Type B pancreatic cell (in vitro differentiated cells): ENCODE data around the gene ZFYVE9. TPM values are rescaled to one million over a fixed set of nuclear protein-coding genes. Genes with fewer than 3 reads are reported as not detected.

Source experiments
- DNase-seq: peaks from one replicate; pipeline ENCODE4 v3.0.0; 2021; ENCODE audit warnings: mixed read lengths; ENCODE audit not compliant: unreplicated experiment; ENCODE audit errors: extremely low spot score
- H3K27ac Mint-ChIP-seq: 2 replicates; pipeline ENCODE4 v1.8.0; 2021; ENCODE audit warnings: mild to moderate bottlenecking, mixed read lengths
- H3K27me3 Mint-ChIP-seq: 2 replicates; pipeline ENCODE4 v1.8.0; 2021; ENCODE audit warnings: mixed read lengths
- H3K36me3 Mint-ChIP-seq: 2 replicates; pipeline ENCODE4 v1.8.0; 2021; ENCODE audit warnings: mixed read lengths
- H3K4me1 Mint-ChIP-seq: one replicate; pipeline ENCODE4 v1.8.0; 2021; ENCODE audit warnings: mixed read lengths; ENCODE audit not compliant: unreplicated experiment
- H3K4me3 Mint-ChIP-seq: 2 replicates; pipeline ENCODE4 v1.8.0; 2021; ENCODE audit warnings: mild to moderate bottlenecking, mixed read lengths
- H3K9me3 Mint-ChIP-seq: 2 replicates; pipeline ENCODE4 v1.8.0; 2021; ENCODE audit warnings: mixed read lengths
- total RNA-seq: library from RNA; stranded (reverse); gene quantifications from 2 replicates; pipeline ENCODE4 v1.2.1, GENCODE V29; 2021; ENCODE audit warnings: low replicate concordance
- TF ChIP-seq, protein P1 (sequence below): fragments of 200-600 bp; sonication (generic); conservative IDR thresholded peaks from 2 replicates; pipeline ENCODE4 v1.5.0; 2021; ENCODE audit warnings: antibody characterized with exemption, mild to moderate bottlenecking

ZFYVE9 gene
- total RNA-seq, 1 donor from 2014 or later, result 30.6 TPM

DNA sequence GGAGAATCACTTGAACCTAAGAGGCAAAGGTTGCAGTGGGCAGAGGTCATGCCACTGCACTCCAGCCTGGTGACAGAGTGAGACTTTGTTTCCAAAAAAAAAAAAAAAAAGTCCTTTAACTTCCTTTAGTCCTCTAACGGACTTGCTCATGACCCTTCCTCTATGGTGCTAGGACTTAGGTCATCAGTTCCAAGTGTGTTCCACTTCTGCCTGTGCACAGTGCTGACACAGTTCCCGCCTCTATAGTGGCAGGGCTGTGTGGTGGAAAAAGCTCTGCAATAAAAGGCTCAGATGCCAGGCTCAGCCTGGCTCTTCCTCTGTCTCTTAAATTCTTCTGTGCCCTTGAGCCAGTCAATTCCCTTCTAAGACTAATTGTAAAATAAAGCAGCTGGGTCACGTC is 202.1 kb downstream of the ZFYVE9 start:
- peaks cover 26% of the 10 kb centered on the region for H3K36me3 Mint-ChIP-seq
- DNase-seq, result peak; percentile 16
- no peak overlapping the region for H3K4me3 Mint-ChIP-seq
- no peaks in the 10 kb centered on the region for H3K9me3 Mint-ChIP-seq
- H3K4me1 Mint-ChIP-seq, result peaks cover 3% of the 10 kb centered on the region
- no peaks in the 10 kb centered on the region for H3K27me3 Mint-ChIP-seq
- TF ChIP-seq, protein P1, sequence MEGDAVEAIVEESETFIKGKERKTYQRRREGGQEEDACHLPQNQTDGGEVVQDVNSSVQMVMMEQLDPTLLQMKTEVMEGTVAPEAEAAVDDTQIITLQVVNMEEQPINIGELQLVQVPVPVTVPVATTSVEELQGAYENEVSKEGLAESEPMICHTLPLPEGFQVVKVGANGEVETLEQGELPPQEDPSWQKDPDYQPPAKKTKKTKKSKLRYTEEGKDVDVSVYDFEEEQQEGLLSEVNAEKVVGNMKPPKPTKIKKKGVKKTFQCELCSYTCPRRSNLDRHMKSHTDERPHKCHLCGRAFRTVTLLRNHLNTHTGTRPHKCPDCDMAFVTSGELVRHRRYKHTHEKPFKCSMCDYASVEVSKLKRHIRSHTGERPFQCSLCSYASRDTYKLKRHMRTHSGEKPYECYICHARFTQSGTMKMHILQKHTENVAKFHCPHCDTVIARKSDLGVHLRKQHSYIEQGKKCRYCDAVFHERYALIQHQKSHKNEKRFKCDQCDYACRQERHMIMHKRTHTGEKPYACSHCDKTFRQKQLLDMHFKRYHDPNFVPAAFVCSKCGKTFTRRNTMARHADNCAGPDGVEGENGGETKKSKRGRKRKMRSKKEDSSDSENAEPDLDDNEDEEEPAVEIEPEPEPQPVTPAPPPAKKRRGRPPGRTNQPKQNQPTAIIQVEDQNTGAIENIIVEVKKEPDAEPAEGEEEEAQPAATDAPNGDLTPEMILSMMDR, result no peak
- no peak overlapping the region for H3K27ac Mint-ChIP-seq

DNA sequence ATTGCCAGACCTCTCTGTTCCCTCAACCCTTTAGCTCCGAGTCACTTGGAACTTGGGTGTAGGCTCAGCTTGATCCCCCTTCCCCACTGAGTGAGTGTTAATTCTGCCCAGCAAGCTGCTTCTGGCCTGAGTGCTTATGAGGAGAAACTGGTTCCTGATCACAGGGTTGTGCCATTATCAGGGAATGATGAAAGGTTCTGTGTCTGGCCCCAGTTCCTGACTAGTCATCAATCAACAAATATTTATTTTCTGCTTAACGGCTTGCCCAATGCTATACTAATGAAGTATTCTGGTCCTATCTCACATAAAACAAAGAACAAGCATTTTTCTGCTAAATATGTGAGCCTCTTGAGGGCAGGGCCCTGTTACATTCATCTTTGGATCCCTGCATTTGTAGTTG is 203.4 kb downstream of the ZFYVE9 start:
- H3K4me3 Mint-ChIP-seq, result no peak overlapping the region
- no peak overlapping the region for H3K27ac Mint-ChIP-seq
- no peaks in the 10 kb centered on the region for H3K27me3 Mint-ChIP-seq
- no peaks in the 10 kb centered on the region for H3K9me3 Mint-ChIP-seq
- TF ChIP-seq, protein P1, result no peak
- DNase-seq, result no peak
- H3K4me1 Mint-ChIP-seq, result peaks cover 4% of the 10 kb centered on the region
- H3K36me3 Mint-ChIP-seq, result peaks cover 19% of the 10 kb centered on the region

DNA sequence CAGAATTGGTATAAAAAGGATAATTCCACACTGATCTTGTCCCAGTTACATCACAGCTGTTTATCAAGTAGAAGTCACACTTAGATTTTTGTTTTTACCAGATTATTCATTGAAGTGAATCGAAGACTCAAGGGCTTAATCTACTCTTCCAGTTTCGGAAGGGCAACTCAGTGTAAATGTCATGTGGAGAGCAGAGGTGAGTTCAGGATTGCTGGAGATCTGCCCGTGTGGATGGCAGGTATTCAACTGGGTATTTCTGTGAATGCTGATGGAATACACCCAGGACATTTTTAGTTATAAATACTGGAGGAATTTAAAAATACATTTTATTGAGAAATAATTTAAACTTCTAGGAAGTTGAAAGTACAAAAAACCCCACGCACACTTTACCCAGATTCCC is 204.8 kb downstream of the ZFYVE9 start:
- H3K27me3 Mint-ChIP-seq, result no peaks in the 10 kb centered on the region
- H3K4me1 Mint-ChIP-seq, result peaks cover 4% of the 10 kb centered on the region
- no peak for DNase-seq
- TF ChIP-seq, protein P1, result no peak
- H3K4me3 Mint-ChIP-seq, result no peak overlapping the region
- H3K9me3 Mint-ChIP-seq, result no peaks in the 10 kb centered on the region
- H3K27ac Mint-ChIP-seq, result no peak overlapping the region
- H3K36me3 Mint-ChIP-seq, result peaks cover 19% of the 10 kb centered on the region

DNA sequence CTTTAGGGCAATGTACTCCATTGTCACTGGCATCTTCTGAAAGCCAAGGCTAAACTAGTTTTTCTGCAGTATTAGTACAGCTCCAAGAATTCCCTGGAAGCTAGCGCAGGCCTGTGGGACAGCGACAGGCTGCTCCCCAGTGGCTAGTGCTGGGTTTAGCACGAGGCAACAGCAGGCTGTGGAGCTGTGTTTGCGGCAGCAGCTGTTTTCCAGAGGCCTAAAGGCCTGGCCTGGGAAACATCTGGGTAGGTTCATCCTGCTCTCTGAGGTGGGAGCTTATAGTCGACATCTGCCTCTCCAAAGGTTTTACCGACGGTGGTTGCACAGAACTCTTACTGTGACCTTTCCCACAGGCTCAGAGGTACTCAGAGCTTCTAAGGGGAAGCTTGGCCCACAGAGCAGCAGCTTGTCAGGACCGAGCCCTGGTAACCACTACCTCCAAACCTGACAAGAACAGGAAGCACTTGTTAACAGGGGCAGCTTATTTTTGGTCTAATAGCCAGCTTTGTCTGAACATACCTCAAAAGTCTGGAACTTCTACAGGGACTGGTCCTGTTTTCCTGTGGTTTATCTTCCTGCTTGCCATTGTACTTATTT is 206.9 kb downstream of the ZFYVE9 start:
- DNase-seq, result peak; percentile 47
- H3K4me1 Mint-ChIP-seq, result peaks cover 4% of the 10 kb centered on the region
- TF ChIP-seq, protein P1, result peak; percentile 61
- H3K36me3 Mint-ChIP-seq, result peaks cover 27% of the 10 kb centered on the region
- H3K27ac Mint-ChIP-seq, result peak overlapping the region; percentile 36
- no peaks in the 10 kb centered on the region for H3K27me3 Mint-ChIP-seq
- H3K4me3 Mint-ChIP-seq, result no peak overlapping the region
- H3K9me3 Mint-ChIP-seq, result no peaks in the 10 kb centered on the region

DNA sequence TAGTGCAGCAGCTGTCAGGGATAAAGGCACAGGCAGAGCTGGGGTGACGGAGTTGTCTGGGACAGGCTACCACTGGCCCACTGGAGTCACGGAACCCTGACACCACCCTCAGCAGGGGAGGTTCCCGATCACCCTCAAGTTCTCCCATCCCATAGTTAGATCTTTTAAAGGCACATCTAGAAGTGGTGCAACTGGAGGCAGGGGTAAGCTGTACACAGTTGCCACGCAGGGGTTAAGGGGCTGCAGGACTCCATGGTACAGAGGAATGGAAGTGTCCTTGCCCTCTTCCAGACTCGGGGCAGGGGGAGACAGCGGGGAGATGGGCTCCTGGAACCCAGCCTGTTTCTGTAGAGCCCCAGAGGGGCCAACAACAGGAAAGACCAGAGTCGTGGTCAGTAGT is 210.8 kb downstream of the ZFYVE9 start:
- peaks cover 20% of the 10 kb centered on the region for H3K36me3 Mint-ChIP-seq
- H3K9me3 Mint-ChIP-seq, result no peaks in the 10 kb centered on the region
- TF ChIP-seq, protein P1, result no peak
- DNase-seq, result peak; percentile 43
- peaks cover 4% of the 10 kb centered on the region for H3K4me1 Mint-ChIP-seq
- H3K4me3 Mint-ChIP-seq, result no peak overlapping the region
- H3K27ac Mint-ChIP-seq, result no peak overlapping the region
- H3K27me3 Mint-ChIP-seq, result no peaks in the 10 kb centered on the region

DNA sequence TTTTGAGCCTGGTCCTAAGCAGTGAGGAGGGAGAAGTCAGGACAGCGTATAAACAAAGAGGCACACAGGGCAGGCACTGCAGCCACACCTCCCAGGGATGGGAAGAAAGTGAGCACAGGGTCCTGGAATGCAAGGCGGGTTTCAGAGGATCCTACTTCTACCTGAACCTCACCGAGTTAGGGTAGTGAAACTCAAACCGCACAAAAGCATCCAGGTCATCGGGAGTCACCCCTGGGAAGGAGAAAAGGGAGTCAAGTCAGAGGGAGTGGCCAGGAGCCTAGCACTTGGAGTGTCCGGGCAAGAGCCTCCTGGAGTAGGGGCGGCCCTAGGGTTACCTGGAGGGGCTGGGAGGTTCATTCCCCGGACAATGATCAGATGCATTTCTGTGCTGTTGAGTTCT is 213.5 kb downstream of the ZFYVE9 start:
- no peak for DNase-seq
- peaks cover 20% of the 10 kb centered on the region for H3K36me3 Mint-ChIP-seq
- no peaks in the 10 kb centered on the region for H3K4me1 Mint-ChIP-seq
- H3K4me3 Mint-ChIP-seq, result no peak overlapping the region
- no peaks in the 10 kb centered on the region for H3K9me3 Mint-ChIP-seq
- peak overlapping the region; percentile 31 for H3K27ac Mint-ChIP-seq
- TF ChIP-seq, protein P1, result no peak
- no peaks in the 10 kb centered on the region for H3K27me3 Mint-ChIP-seq
